HUES64 (cell line): ENCODE measurements around the gene DROSHA.

Experiments used
- H3K27ac ChIP-seq: 2 replicates; pipeline ENCODE4 v1.7.0; 2013; ENCODE audit warnings: low read depth, low read length, inconsistent platforms
- H3K27me3 ChIP-seq: 2 replicates; pipeline ENCODE4 v1.6.1; 2013; ENCODE audit warnings: mild to moderate bottlenecking, low read length; ENCODE audit not compliant: insufficient read depth
- H3K36me3 ChIP-seq: 2 replicates; pipeline ENCODE4 v1.6.1; 2013; ENCODE audit warnings: mild to moderate bottlenecking, low read length; ENCODE audit not compliant: insufficient read depth
- H3K4me1 ChIP-seq: 2 replicates; pipeline ENCODE4 v1.6.1; 2013; ENCODE audit warnings: mild to moderate bottlenecking, low read length, moderate library complexity; ENCODE audit not compliant: insufficient read depth
- H3K4me3 ChIP-seq: 2 replicates; pipeline ENCODE4 v1.5.1; 2013; ENCODE audit warnings: mild to moderate bottlenecking, low read length, moderate library complexity
- H3K9ac ChIP-seq: 2 replicates; pipeline ENCODE4 v1.6.1; 2013; ENCODE audit warnings: mild to moderate bottlenecking, low read depth, low read length
- H3K9me3 ChIP-seq: 2 replicates; pipeline ENCODE4 v1.6.1; 2013; ENCODE audit warnings: low read depth, low read length; ENCODE audit not compliant: insufficient read depth
- WGBS: fragments of 150-250, 120-280 bp; methylation state at CpG from one replicate; pipeline ENCODE4 v1.1.7; 2013; ENCODE audit warnings: missing lambda C conversion rate; 5-methylcytosine and 5-hydroxymethylcytosine counted together

The DROSHA gene

DNA sequence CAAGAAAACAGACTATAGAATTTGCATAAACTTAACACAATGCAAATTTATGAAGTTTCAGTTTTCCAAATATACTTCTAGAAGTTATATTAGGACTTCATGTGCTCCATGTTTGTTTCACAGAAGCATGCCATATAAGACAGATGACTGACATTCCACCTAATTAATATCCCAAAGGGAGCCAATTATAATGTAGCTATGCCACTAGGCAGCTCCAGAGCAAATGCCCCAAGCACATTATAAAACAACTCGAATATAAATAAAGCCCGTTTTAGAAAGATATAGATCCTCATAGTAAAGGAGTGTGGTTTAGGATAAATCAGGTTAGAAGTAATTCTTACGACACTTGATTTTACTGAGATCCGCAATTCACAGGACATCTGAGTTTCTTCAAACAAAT, 8.9 kb downstream of the DROSHA start:
- Histone ChIP-seq H3K27me3 (no peaks in the 10 kb centered on the region), H3K27ac (no peak overlapping the region), H3K9me3 (no peaks in the 10 kb centered on the region), H3K36me3 (peaks cover 91% of the 10 kb centered on the region), H3K4me1 (no peaks in the 10 kb centered on the region), H3K9ac (no peak overlapping the region), H3K4me3 (no peak overlapping the region)
- WGBS = 96% methylated on average over 4 of the region's 4 CpGs

- Histone ChIP-seq H3K27me3 (no peaks in the 10 kb centered on the region), H3K4me3 (no peak overlapping the region), H3K36me3 (peaks cover 92% of the 10 kb centered on the region), H3K4me1 (no peaks in the 10 kb centered on the region), H3K9me3 (no peaks in the 10 kb centered on the region), H3K27ac (no peak overlapping the region), H3K9ac (no peak overlapping the region)
- 95% methylated on average over 1 of the region's 1 CpG for WGBS
These were observed 15.1 kb downstream of the DROSHA start for GRCh38 chr5:31516802-31517201.

DNA sequence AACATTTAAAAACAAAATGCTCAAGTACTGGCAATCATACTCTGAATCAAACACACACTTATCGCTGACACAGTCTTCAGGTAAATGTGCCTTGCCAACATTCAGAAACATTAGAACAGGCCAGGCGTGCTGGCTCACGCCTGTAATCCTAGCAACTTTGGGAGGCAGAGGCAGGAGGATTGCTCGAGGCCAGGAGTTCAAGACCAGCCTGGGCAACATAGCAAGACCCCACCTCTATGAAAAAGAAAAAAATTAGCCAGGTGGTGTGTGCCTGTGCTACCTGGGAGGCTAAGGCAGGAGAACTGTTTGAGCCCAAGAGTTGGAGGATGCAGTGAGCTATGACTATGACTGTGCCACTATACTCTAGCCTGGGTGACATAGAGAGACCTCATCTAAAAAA, 20.6 kb downstream of the DROSHA start:
- Histone ChIP-seq H3K4me1 (no peaks in the 10 kb centered on the region), H3K9me3 (no peaks in the 10 kb centered on the region), H3K4me3 (no peak overlapping the region), H3K27ac (no peak overlapping the region), H3K9ac (no peak overlapping the region), H3K27me3 (no peaks in the 10 kb centered on the region), H3K36me3 (peaks cover 94% of the 10 kb centered on the region)
- 97% methylated on average over 4 of the region's 4 CpGs for WGBS

DNA sequence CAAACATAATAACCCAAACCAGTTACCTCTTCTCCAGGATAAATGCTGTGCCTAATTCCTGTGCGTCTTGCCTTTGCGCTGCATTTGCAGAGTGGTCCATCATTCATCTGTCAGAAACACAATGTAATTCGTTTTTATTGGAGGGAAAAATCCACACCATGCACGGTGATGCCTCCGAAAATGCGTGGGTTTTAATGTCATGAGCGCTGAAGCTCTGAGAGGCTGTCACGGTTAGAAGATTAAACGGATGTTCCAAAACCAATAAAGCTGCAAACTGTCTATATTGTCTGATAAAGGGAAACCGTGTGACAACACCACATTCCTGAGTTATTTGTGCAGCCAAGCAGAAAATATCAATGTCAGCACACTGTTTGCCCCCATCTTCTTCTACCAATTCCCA, 27.4 kb downstream of the DROSHA start:
- Histone ChIP-seq H3K4me1 (no peaks in the 10 kb centered on the region), H3K9me3 (no peaks in the 10 kb centered on the region), H3K27ac (no peak overlapping the region), H3K4me3 (no peak overlapping the region), H3K27me3 (no peaks in the 10 kb centered on the region), H3K9ac (no peak overlapping the region), H3K36me3 (peaks cover 91% of the 10 kb centered on the region)
- WGBS = 95% methylated on average over 10 of the region's 10 CpGs

DNA sequence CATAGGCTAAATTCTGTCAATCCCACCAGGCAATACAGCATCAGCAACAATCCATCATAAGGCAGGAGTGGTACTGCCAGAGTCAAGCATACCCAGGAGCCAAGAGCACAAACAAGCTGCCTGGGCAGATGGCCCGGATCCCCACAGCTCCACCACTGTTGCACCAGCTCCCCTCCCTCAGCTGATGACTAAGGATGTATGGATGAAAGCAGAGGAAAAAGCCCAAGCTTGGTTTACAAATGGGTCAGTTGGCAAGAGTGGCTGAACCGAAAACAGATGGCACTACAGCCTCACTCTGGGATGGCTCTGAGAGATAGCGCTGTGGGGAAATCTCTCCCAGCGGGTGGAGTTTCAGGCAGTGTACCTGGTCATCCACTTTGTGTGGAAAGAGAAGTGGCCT, 29.4 kb downstream of the DROSHA start:
- H3K4me1 ChIP-seq = no peaks in the 10 kb centered on the region
- 94% methylated on average over 4 of the region's 4 CpGs for WGBS
- H3K27me3 ChIP-seq = no peaks in the 10 kb centered on the region
- no peak overlapping the region for H3K4me3 ChIP-seq
- H3K27ac ChIP-seq = no peak overlapping the region
- peaks cover 90% of the 10 kb centered on the region for H3K36me3 ChIP-seq
- H3K9me3 ChIP-seq = no peaks in the 10 kb centered on the region
- no peak overlapping the region for H3K9ac ChIP-seq

DNA sequence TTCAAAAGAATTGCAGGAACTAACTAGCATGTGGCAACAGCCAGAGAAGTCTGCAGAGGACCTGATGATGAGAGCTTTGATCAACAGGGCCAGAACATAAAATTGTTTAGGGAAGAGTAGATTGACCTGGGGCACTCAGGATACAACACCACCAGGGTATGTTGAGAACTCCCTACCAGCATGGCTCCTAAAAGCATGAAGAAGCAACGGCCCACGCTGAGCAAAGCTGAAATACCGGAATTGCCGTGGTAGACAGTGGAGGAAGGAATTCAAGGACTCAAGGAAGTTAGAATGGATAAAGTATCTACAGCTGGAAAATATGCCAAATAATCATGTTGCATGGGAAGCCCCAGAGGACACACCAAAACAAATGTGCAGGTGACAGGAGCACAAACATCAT, 31.6 kb downstream of the DROSHA start:
- H3K9me3 ChIP-seq = no peaks in the 10 kb centered on the region
- over 99% methylated on average over 4 of the region's 4 CpGs for WGBS
- H3K36me3 ChIP-seq = peaks cover 98% of the 10 kb centered on the region
- H3K27ac ChIP-seq = no peak overlapping the region
- no peak overlapping the region for H3K4me3 ChIP-seq
- H3K9ac ChIP-seq = no peak overlapping the region
- H3K4me1 ChIP-seq = no peaks in the 10 kb centered on the region
- no peaks in the 10 kb centered on the region for H3K27me3 ChIP-seq

DNA sequence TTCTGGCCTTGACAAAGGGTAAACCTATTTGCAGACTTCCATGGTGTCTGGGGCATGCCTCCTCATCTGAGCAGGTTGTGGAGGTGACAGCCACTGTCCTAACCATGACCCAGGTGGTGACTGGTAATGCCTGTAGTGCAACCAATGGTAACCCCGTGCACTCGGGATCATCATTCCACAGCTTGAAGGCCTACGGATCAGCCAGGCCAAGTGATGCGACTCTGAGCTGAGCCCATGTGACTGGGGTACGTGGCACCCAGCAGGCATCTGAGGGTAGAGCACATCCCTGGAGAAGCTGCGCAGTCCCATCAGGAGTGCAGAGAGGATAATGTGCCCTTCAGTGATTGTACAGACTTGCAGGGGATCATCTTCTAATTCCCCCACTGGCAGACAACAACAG, 35.0 kb downstream of the DROSHA start:
- Histone ChIP-seq H3K4me1 (peaks cover 11% of the 10 kb centered on the region), H3K27ac (no peak overlapping the region), H3K4me3 (no peak overlapping the region), H3K27me3 (no peaks in the 10 kb centered on the region), H3K9ac (no peak overlapping the region), H3K9me3 (no peaks in the 10 kb centered on the region), H3K36me3 (peaks cover 97% of the 10 kb centered on the region)
- 95% methylated on average over 6 of the region's 6 CpGs for WGBS

DNA sequence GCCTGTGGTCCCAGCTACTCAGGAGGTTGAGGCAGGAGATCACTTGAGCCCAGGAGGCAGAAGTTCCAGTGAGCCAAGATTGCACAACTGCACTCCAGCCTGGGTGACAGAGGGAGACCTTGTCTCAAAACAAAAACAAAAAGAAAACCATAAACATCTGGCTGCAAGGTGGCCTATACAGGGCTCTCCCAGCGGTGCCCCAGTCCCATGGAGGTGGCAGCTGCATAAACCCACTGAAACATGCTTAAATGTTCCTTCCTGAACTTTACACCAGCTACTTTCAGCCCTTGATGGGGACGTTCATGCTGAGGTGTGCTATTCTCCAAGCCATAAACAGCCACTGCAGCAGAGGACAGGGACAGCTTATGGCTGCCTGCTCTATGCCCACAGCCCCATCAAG, 35.6 kb downstream of the DROSHA start:
- WGBS = 95% methylated on average over 2 of the region's 2 CpGs
- Histone ChIP-seq H3K36me3 (peaks cover 97% of the 10 kb centered on the region), H3K4me3 (no peak overlapping the region), H3K27ac (no peak overlapping the region), H3K9me3 (no peaks in the 10 kb centered on the region), H3K27me3 (no peaks in the 10 kb centered on the region), H3K4me1 (peaks cover 13% of the 10 kb centered on the region), H3K9ac (no peak overlapping the region)

GRCh38 chr5:31495336-31495735, 36.6 kb downstream of the DROSHA start:
- 89% methylated on average over 4 of the region's 4 CpGs for WGBS
- Histone ChIP-seq H3K4me3 (no peak overlapping the region), H3K27ac (no peak overlapping the region), H3K9ac (no peak overlapping the region), H3K4me1 (peaks cover 15% of the 10 kb centered on the region), H3K27me3 (no peaks in the 10 kb centered on the region), H3K36me3 (peaks cover 97% of the 10 kb centered on the region), H3K9me3 (no peaks in the 10 kb centered on the region)

DNA sequence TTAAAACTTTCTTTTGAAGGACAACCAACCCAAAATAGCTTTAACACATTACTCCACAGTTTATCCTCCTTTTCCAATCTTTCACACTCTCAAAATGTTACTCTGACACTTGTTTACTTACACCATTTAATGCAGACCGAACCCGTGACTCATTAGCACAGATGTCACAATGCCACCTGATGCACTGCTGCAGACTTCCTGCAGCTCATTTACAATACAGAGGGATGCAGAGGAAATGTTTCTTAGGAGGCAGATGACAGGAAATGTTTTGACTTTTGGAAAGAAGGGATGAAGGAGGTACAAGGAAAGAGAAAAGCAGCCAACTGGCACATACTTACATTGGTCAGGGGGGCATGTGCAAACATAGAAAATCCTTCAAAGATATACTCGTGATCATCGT, 39.0 kb downstream of the DROSHA start:
- 66% methylated on average over 4 of the region's 4 CpGs for WGBS
- H3K27me3 ChIP-seq = no peaks in the 10 kb centered on the region
- no peaks in the 10 kb centered on the region for H3K9me3 ChIP-seq
- H3K4me1 ChIP-seq = peaks cover 15% of the 10 kb centered on the region
- H3K36me3 ChIP-seq = peaks cover 94% of the 10 kb centered on the region
- H3K27ac ChIP-seq = no peak overlapping the region; the same call in 1 of the 2 replicates
- no peak overlapping the region for H3K9ac ChIP-seq
- H3K4me3 ChIP-seq = no peak overlapping the region

DNA sequence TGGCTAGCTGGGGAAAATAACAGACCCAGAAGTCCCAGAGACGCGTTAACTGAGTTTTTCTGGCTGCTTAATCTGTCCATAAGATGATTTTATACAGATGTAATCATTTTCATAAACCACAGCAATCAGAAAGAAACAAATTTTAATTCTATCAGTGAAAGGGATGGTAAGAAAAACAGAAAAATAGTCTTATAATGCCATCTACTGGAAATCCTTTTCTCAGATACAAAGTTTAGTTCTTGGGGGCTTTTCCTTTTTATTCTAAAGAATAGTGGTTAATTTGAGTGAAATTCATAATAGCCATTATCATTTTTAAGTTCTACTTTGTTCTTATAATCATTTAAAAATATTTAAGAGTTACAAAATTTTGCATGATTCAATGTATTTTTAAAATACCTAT, 44.4 kb downstream of the DROSHA start:
- no peak overlapping the region for H3K27ac ChIP-seq
- H3K4me1 ChIP-seq = peaks cover 3% of the 10 kb centered on the region; the same call in 1 of the 2 replicates
- no peaks in the 10 kb centered on the region for H3K9me3 ChIP-seq
- H3K27me3 ChIP-seq = no peaks in the 10 kb centered on the region
- no peak overlapping the region for H3K9ac ChIP-seq
- H3K4me3 ChIP-seq = no peak overlapping the region
- H3K36me3 ChIP-seq = peaks cover 91% of the 10 kb centered on the region
- WGBS = 95% methylated on average over 2 of the region's 2 CpGs

DNA sequence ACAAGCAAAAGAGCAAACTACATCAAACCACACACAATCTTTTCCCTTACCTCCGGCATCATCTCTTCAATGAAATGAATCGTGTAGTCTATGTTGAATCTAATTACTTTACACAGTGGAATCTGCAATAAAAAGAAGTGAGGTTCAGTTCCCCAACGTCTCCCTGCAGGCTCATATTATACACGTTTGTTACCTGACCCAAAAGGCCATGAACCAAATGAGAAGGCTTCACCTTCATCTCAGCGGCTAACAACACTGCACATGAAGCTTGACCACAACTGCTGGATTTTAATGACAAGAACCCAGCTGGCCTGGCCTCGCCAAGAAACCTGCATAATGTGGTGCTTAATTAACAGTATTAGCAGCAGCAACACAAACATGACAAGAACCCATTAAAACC, 45.5 kb downstream of the DROSHA start:
- Histone ChIP-seq H3K9me3 (no peaks in the 10 kb centered on the region), H3K27me3 (no peaks in the 10 kb centered on the region), H3K27ac (no peak overlapping the region), H3K4me3 (no peak overlapping the region), H3K9ac (no peak overlapping the region), H3K4me1 (peaks cover 3% of the 10 kb centered on the region; the same call in 1 of the 2 replicates), H3K36me3 (peaks cover 91% of the 10 kb centered on the region)
- 93% methylated on average over 6 of the region's 6 CpGs for WGBS
